ENCODE measurements around the gene CCNT2.

- TF ChIP-seq EZH2 (IDR thresholded peaks at IDR 0.05; ENCODE audit: borderline replicate concordance, low read depth, low read length, severe bottlenecking) (no peak), CTCF (IDR thresholded peaks at IDR 0.05; ENCODE audit: borderline replicate concordance, extremely low read depth, low read length, poor library complexity, severe bottlenecking) (no peak)
These were observed 48.5 kb upstream of the CCNT2 start for GRCh38 chr2:134869946-134870736.

Data from DND-41 (cell line).